Breast epithelium (tissue), 4 donors: ENCODE data around the gene ECD. TPM values are rescaled to one million over a fixed set of nuclear protein-coding genes. Genes with fewer than 3 reads are reported as not detected.

Experiments
- DNase-seq, 2 donors: peaks; one replicate each; pipeline ENCODE4 v3.0.0-alpha.2; 2019; ENCODE audit warnings: low spot score in 2 of 2
- H3K27ac ChIP-seq, 2 donors: fragments of 200-600 bp; sonication (generic) in 1 of 2; one replicate each; pipeline ENCODE4 v1.5.1; 2016 to 2019; ENCODE audit warnings: mild to moderate bottlenecking in 1 of 2
- H3K27me3 ChIP-seq, 2 donors: fragments of 200-600 bp; sonication (generic) in 1 of 2; one replicate each; pipeline versions ENCODE4 v1.5.1 to v1.6.0; 2017 to 2019; ENCODE audit warnings: control low read depth in 1 of 2, mild to moderate bottlenecking in 1 of 2
- H3K36me3 ChIP-seq: fragments of 200-600 bp; one replicate; pipeline ENCODE4 v1.5.1; 2019
- H3K4me1 ChIP-seq, 2 donors: fragments of 200-600 bp; sonication (generic); one replicate each; pipeline ENCODE4 v1.5.1; 2016 to 2019; ENCODE audit warnings: control low read depth in 1 of 2
- H3K4me3 ChIP-seq, 3 donors: fragments of 200-600 bp; sonication (generic); 1 replicate in 2 of 3; 2 replicates in 1 of 3; pipeline ENCODE4 v1.5.1; 2016 to 2019; ENCODE audit warnings: mild to moderate bottlenecking in 3 of 3, moderate library complexity in 2 of 3
- H3K9me3 ChIP-seq, 2 donors: fragments of 200-600 bp; sonication (generic) in 1 of 2; one replicate each; pipeline ENCODE4 v1.5.1; 2016 to 2019; ENCODE audit warnings: control low read depth in 1 of 2
- CTCF ChIP-seq, 3 donors: fragments of 450-650 bp; IDR thresholded peaks; one replicate each; pipeline ENCODE4 v1.5.1; 2016 to 2017; ENCODE audit warnings: antibody characterized with exemption in 3 of 3, mild to moderate bottlenecking in 3 of 3, moderate library complexity in 3 of 3
- POLR2A ChIP-seq: fragments of 450-650 bp; IDR thresholded peaks from one replicate; pipeline ENCODE4 v1.6.1; 2016; ENCODE audit warnings: antibody characterized with exemption, mild to moderate bottlenecking, moderate library complexity
- POLR2AphosphoS5 ChIP-seq, 3 donors: sonication (generic); formaldehyde crosslinking; IDR thresholded peaks; one replicate each; pipeline ENCODE4 v1.6.1; 2017; ENCODE audit warnings: antibody characterized with exemption in 3 of 3
- intact Hi-C: fragments of 100-400 bp; cut with DNase I; formaldehyde crosslinking; loops from one replicate; pipeline ENCODE4 v1.15.1; 2023; ENCODE audit warnings: low total_unique reads
- total RNA-seq, 3 donors: library from RNA; depleted of rRNA; stranded (reverse); fragments of >200 nt; gene quantifications; one replicate each; pipeline ENCODE4 v1.1.0, GENCODE V29; 2016

The ECD gene
- total RNA-seq, 3 donors from 2014 or later = 34.9 to 49.2 (median 39.3) TPM

GRCh38 chr10:73190188-73190587 is 22.4 kb upstream of the ECD start:
- Histone ChIP-seq H3K9me3 (no peaks in the 10 kb centered on the region), H3K36me3 (no peaks in the 10 kb centered on the region), H3K4me1 (no peaks in the 10 kb centered on the region), H3K27ac (no peak overlapping the region), H3K27me3 (no peaks in the 10 kb centered on the region), H3K4me3 (no peak overlapping the region)
- DNase-seq = no peak
- no peak for TF ChIP-seq CTCF (IDR thresholded peaks at IDR 0.05)
- TF ChIP-seq POLR2A = no peak
- no peak for TF ChIP-seq POLR2AphosphoS5 (IDR thresholded peaks at IDR 0.05)
- intact Hi-C loops = no loop called here

- no peak for DNase-seq
- Histone ChIP-seq H3K4me3 (no peak overlapping the region), H3K9me3 (no peaks in the 10 kb centered on the region), H3K36me3 (no peaks in the 10 kb centered on the region), H3K27ac (no peak overlapping the region), H3K27me3 (no peaks in the 10 kb centered on the region), H3K4me1 (no peaks in the 10 kb centered on the region)
- TF ChIP-seq CTCF (IDR thresholded peaks at IDR 0.05) (no peak), POLR2AphosphoS5 (IDR thresholded peaks at IDR 0.05) (no peak), POLR2A (no peak)
- intact Hi-C loops = loop anchor here (10.0 kb wide), 1 partner anchor 1231 kb away; no protein-coding TSS in a partner anchor
These were observed 18.5 kb upstream of the ECD start for GRCh38 chr10:73186266-73186665.

- no peak for DNase-seq
- Histone ChIP-seq H3K27ac (no peak overlapping the region), H3K27me3 (no peaks in the 10 kb centered on the region), H3K4me3 (no peak overlapping the region), H3K4me1 (no peaks in the 10 kb centered on the region), H3K9me3 (no peaks in the 10 kb centered on the region), H3K36me3 (no peaks in the 10 kb centered on the region)
- TF ChIP-seq CTCF (IDR thresholded peaks at IDR 0.05) (no peak), POLR2A (no peak), POLR2AphosphoS5 (IDR thresholded peaks at IDR 0.05) (no peak)
- intact Hi-C loops = loop anchor here (10.0 kb wide), 1 partner anchor 1229 kb away; no protein-coding TSS in a partner anchor
These were observed 16.0 kb upstream of the ECD start for GRCh38 chr10:73183667-73184281.

- no peak for DNase-seq
- no peak overlapping the region for H3K27ac ChIP-seq
- H3K4me3 ChIP-seq = no peak overlapping the region
- H3K4me1 ChIP-seq = no peaks in the 10 kb centered on the region
- TF ChIP-seq CTCF (IDR thresholded peaks at IDR 0.05) (no peak), POLR2AphosphoS5 (IDR thresholded peaks at IDR 0.05) (no peak), POLR2A (no peak)
- H3K27me3 ChIP-seq = no peaks in the 10 kb centered on the region
- H3K9me3 ChIP-seq = no peaks in the 10 kb centered on the region
- intact Hi-C loops = loop anchor here (10.0 kb wide), 1 partner anchor 1228 kb away; no protein-coding TSS in a partner anchor
- no peaks in the 10 kb centered on the region for H3K36me3 ChIP-seq
These were observed 14.8 kb upstream of the ECD start for GRCh38 chr10:73182568-73182967.

- Histone ChIP-seq H3K36me3 (no peaks in the 10 kb centered on the region), H3K27ac (no peak overlapping the region), H3K9me3 (no peaks in the 10 kb centered on the region), H3K4me3 (no peak overlapping the region), H3K4me1 (no peaks in the 10 kb centered on the region), H3K27me3 (no peaks in the 10 kb centered on the region)
- intact Hi-C loops = no loop called here
- no peak for DNase-seq
- TF ChIP-seq POLR2A = no peak
These were observed 6.5 kb upstream of the ECD start for GRCh38 chr10:73174148-73174925.
